Activated CD8-positive, alpha-beta memory T cell treated with anti-CD3 and anti-CD28 coated beads for 24 hours (primary cell): Measurements from ENCODE around the gene WDSUB1.

Source experiments
- DNase-seq: peaks from one replicate; pipeline ENCODE4 v3.0.0-alpha.2; 2020

The WDSUB1 gene

GRCh38 chr2:159285929-159286708, at the start of gene WDSUB1:
TSS of gene WDSUB1 (minus strand) at chr2:159286703. CDS start at chr2:159283069, 3,634 bp downstream.
- no peak for DNase-seq

GRCh38 chr2:159326569-159327255, 40.2 kb upstream of the WDSUB1 start:
- no peak for DNase-seq

- no peak for DNase-seq
Observed at GRCh38 chr2:159322419-159322818, 35.9 kb upstream of the WDSUB1 start.

GRCh38 chr2:159317392-159318088, 31.0 kb upstream of the WDSUB1 start:
- DNase-seq: no peak

- DNase-seq: no peak
Observed at GRCh38 chr2:159307942-159308341, 21.4 kb upstream of the WDSUB1 start.

- no peak for DNase-seq
Observed at GRCh38 chr2:159300586-159300985, 14.1 kb upstream of the WDSUB1 start.

GRCh38 chr2:159298967-159299366, 12.5 kb upstream of the WDSUB1 start:
- no peak for DNase-seq

- no peak for DNase-seq
Observed at GRCh38 chr2:159297042-159297707, 10.7 kb upstream of the WDSUB1 start.

- DNase-seq: no peak
Observed at GRCh38 chr2:159292157-159292556, 5.7 kb upstream of the WDSUB1 start.

GRCh38 chr2:159290289-159290907, 3.9 kb upstream of the WDSUB1 start:
- no peak for DNase-seq

GRCh38 chr2:159287733-159288132, 1.2 kb upstream of the WDSUB1 start:
- DNase-seq: no peak

GRCh38 chr2:159286709-159287441, 372 bp upstream of the WDSUB1 start:
- DNase-seq: peak; percentile 98

GRCh38 chr2:159285433-159285832, 1.1 kb downstream of the WDSUB1 start:
- no peak for DNase-seq

GRCh38 chr2:159283529-159283928, 3.0 kb downstream of the WDSUB1 start:
- DNase-seq: no peak

- DNase-seq: no peak
Observed at GRCh38 chr2:159281002-159281401, 5.5 kb downstream of the WDSUB1 start.

GRCh38 chr2:159279700-159280099, 6.8 kb downstream of the WDSUB1 start:
- DNase-seq: no peak

- no peak for DNase-seq
Observed at GRCh38 chr2:159275111-159275510, 11.4 kb downstream of the WDSUB1 start.

- DNase-seq: no peak
Observed at GRCh38 chr2:159272156-159272555, 14.3 kb downstream of the WDSUB1 start.

GRCh38 chr2:159270744-159271379, 15.6 kb downstream of the WDSUB1 start:
- DNase-seq: no peak

GRCh38 chr2:159267921-159268320, 18.6 kb downstream of the WDSUB1 start:
- no peak for DNase-seq

- no peak for DNase-seq
Observed at GRCh38 chr2:159266554-159266953, 19.9 kb downstream of the WDSUB1 start.
